Stimulated activated naive CD8-positive, alpha-beta T cell treated with anti-CD3 and anti-CD28 coated beads, Interleukin-15, amount 100 ng/mL, for 72 hours (primary cell): ENCODE data around the gene CHAT.
A peak's percentile ranks its signal among the peaks of the same experiment; 100 is the strongest.

Source experiments
- ATAC-seq: fragments of 150-1000 bp; cut with Tn5 transposase; 2 replicates; pipeline ENCODE4 v1.10.0; 2021; ENCODE audit warnings: mild to moderate bottlenecking, moderate library complexity
- DNase-seq, 2 donors: peaks; one replicate each; pipeline ENCODE4 v3.0.0; 2021 to 2022
- H3K27ac Mint-ChIP-seq, 2 donors: one replicate each; pipeline ENCODE4 v1.8.0; 2022; ENCODE audit warnings: mild to moderate bottlenecking in 2 of 2, mixed read lengths in 2 of 2, moderate library complexity in 2 of 2
- H3K27me3 Mint-ChIP-seq: one replicate; pipeline ENCODE4 v1.8.0; 2022; ENCODE audit warnings: mixed read lengths
- H3K4me1 Mint-ChIP-seq: one replicate; pipeline ENCODE4 v1.8.0; 2022; ENCODE audit warnings: mild to moderate bottlenecking, mixed read lengths
- H3K4me3 Mint-ChIP-seq, 2 donors: one replicate each; pipeline ENCODE4 v1.8.0; 2022; ENCODE audit warnings: mild to moderate bottlenecking in 2 of 2, mixed read lengths in 2 of 2, moderate library complexity in 1 of 2
- H3K9me3 Mint-ChIP-seq, 2 donors: one replicate each; pipeline ENCODE4 v1.8.0; 2022; ENCODE audit warnings: mixed read lengths in 2 of 2

Gene CHAT

GRCh38 chr10:49627644-49628247 lies 13.9 kb downstream of the CHAT start:
- Mint-ChIP-seq H3K27me3 (peaks cover 11% of the 10 kb centered on the region), H3K4me3 (no peak overlapping the region), H3K9me3 (no peaks in the 10 kb centered on the region), H3K27ac (no peak overlapping the region), H3K4me1 (no peaks in the 10 kb centered on the region)
- DNase-seq (no peak), ATAC-seq (no peak)

GRCh38 chr10:49628599-49628998 lies 14.8 kb downstream of the CHAT start:
- H3K27me3 Mint-ChIP-seq: peaks cover 11% of the 10 kb centered on the region
- H3K27ac Mint-ChIP-seq: no peak overlapping the region
- H3K9me3 Mint-ChIP-seq: no peaks in the 10 kb centered on the region
- DNase-seq: no peak
- no peak overlapping the region for H3K4me3 Mint-ChIP-seq
- H3K4me1 Mint-ChIP-seq: no peaks in the 10 kb centered on the region
- no peak for ATAC-seq

- no peak for DNase-seq
- Mint-ChIP-seq H3K4me3 (no peak overlapping the region), H3K27me3 (peaks cover 6% of the 10 kb centered on the region), H3K4me1 (no peaks in the 10 kb centered on the region), H3K9me3 (no peaks in the 10 kb centered on the region), H3K27ac (no peak overlapping the region)
- ATAC-seq: no peak
Observed at GRCh38 chr10:49629431-49629881, 15.6 kb downstream of the CHAT start.

- DNase-seq: no peak
- H3K4me1 Mint-ChIP-seq: no peaks in the 10 kb centered on the region
- peak; percentile 25 for ATAC-seq
- no peak overlapping the region for H3K27ac Mint-ChIP-seq
- no peak overlapping the region for H3K4me3 Mint-ChIP-seq
- H3K9me3 Mint-ChIP-seq: no peaks in the 10 kb centered on the region
- peaks cover 4% of the 10 kb centered on the region for H3K27me3 Mint-ChIP-seq
Observed at GRCh38 chr10:49631975-49632374, 18.1 kb downstream of the CHAT start.

GRCh38 chr10:49632406-49633317 lies 18.8 kb downstream of the CHAT start:
- Mint-ChIP-seq H3K27me3 (peaks cover 11% of the 10 kb centered on the region), H3K4me1 (no peaks in the 10 kb centered on the region), H3K4me3 (no peak overlapping the region), H3K9me3 (no peaks in the 10 kb centered on the region), H3K27ac (no peak overlapping the region)
- ATAC-seq (peak; percentile 38), DNase-seq (no peak)

GRCh38 chr10:49633327-49634068 lies 19.7 kb downstream of the CHAT start:
- H3K27me3 Mint-ChIP-seq: peaks cover 16% of the 10 kb centered on the region
- ATAC-seq: no peak
- no peaks in the 10 kb centered on the region for H3K4me1 Mint-ChIP-seq

GRCh38 chr10:49634069-49634660 lies 20.3 kb downstream of the CHAT start:
- Mint-ChIP-seq H3K27ac (no peak overlapping the region), H3K4me3 (no peak overlapping the region), H3K4me1 (no peaks in the 10 kb centered on the region), H3K9me3 (no peaks in the 10 kb centered on the region), H3K27me3 (peaks cover 16% of the 10 kb centered on the region)
- ATAC-seq (no peak), DNase-seq (no peak)

More at GRCh38 chr10:49633327-49634068, 19.7 kb downstream of the CHAT start:
- Mint-ChIP-seq H3K4me3 (no peak overlapping the region), H3K27ac (no peak overlapping the region), H3K9me3 (no peaks in the 10 kb centered on the region)
- DNase-seq: no peak

- Mint-ChIP-seq H3K27ac (no peak overlapping the region), H3K4me1 (no peaks in the 10 kb centered on the region), H3K9me3 (no peaks in the 10 kb centered on the region), H3K27me3 (peaks cover 61% of the 10 kb centered on the region), H3K4me3 (no peak overlapping the region)
- ATAC-seq: no peak
- no peak for DNase-seq
Observed at GRCh38 chr10:49642311-49642710, 28.5 kb downstream of the CHAT start.

GRCh38 chr10:49643241-49644034 lies 29.6 kb downstream of the CHAT start:
- no peak for ATAC-seq

GRCh38 chr10:49644035-49644646 lies 30.3 kb downstream of the CHAT start:
- Mint-ChIP-seq H3K9me3 (no peaks in the 10 kb centered on the region), H3K4me3 (no peak overlapping the region), H3K27me3 (peaks cover 52% of the 10 kb centered on the region), H3K27ac (no peak overlapping the region), H3K4me1 (peaks cover under 1% of the 10 kb centered on the region)
- no peak for ATAC-seq
- DNase-seq: no peak

More at GRCh38 chr10:49643241-49644034, 29.6 kb downstream of the CHAT start:
- Mint-ChIP-seq H3K4me3 (no peak overlapping the region), H3K4me1 (no peaks in the 10 kb centered on the region), H3K27me3 (peaks cover 52% of the 10 kb centered on the region), H3K9me3 (no peaks in the 10 kb centered on the region), H3K27ac (no peak overlapping the region)
- no peak for DNase-seq

GRCh38 chr10:49645417-49645816 lies 31.6 kb downstream of the CHAT start:
- Mint-ChIP-seq H3K4me3 (no peak overlapping the region), H3K27ac (no peak overlapping the region), H3K9me3 (no peaks in the 10 kb centered on the region), H3K4me1 (peaks cover 11% of the 10 kb centered on the region), H3K27me3 (peaks cover 51% of the 10 kb centered on the region)
- DNase-seq (no peak), ATAC-seq (no peak)

- Mint-ChIP-seq H3K4me1 (peaks cover 11% of the 10 kb centered on the region), H3K9me3 (no peaks in the 10 kb centered on the region), H3K27ac (no peak overlapping the region), H3K27me3 (peaks cover 48% of the 10 kb centered on the region), H3K4me3 (no peak overlapping the region)
- ATAC-seq: peak; percentile 16
- DNase-seq: no peak
Observed at GRCh38 chr10:49645871-49646870, 32.3 kb downstream of the CHAT start.

GRCh38 chr10:49647554-49647953 lies 33.7 kb downstream of the CHAT start:
- Mint-ChIP-seq H3K4me3 (no peak overlapping the region), H3K9me3 (no peaks in the 10 kb centered on the region), H3K27ac (no peak overlapping the region), H3K27me3 (peaks cover 45% of the 10 kb centered on the region), H3K4me1 (peaks cover 11% of the 10 kb centered on the region)
- ATAC-seq (no peak), DNase-seq (no peak)
